ENCODE measurements around the gene MAN2B1.

DNA sequence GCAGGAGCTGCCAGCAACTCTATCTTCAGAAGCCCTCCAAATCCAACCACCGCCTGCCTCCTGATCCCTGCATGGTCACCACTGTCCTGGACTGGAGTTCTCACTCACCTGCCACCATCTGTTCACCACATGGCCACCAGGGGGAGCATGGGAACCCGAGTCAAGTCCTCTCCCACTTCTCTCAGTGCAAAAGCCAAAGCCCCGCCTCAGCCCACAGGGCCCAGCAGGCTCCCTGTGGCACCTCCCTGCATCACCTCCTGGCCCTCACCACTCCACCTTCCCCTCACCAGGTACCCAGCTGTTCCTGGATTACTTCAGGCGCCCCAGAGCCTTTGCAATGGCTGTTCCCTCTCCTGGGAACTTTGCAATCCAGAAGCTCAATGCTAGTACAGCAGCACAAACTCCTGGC is 9.8 kb upstream of the MAN2B1 start:
- TF ChIP-seq, protein P1, sequence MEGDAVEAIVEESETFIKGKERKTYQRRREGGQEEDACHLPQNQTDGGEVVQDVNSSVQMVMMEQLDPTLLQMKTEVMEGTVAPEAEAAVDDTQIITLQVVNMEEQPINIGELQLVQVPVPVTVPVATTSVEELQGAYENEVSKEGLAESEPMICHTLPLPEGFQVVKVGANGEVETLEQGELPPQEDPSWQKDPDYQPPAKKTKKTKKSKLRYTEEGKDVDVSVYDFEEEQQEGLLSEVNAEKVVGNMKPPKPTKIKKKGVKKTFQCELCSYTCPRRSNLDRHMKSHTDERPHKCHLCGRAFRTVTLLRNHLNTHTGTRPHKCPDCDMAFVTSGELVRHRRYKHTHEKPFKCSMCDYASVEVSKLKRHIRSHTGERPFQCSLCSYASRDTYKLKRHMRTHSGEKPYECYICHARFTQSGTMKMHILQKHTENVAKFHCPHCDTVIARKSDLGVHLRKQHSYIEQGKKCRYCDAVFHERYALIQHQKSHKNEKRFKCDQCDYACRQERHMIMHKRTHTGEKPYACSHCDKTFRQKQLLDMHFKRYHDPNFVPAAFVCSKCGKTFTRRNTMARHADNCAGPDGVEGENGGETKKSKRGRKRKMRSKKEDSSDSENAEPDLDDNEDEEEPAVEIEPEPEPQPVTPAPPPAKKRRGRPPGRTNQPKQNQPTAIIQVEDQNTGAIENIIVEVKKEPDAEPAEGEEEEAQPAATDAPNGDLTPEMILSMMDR (conservative IDR thresholded peaks at IDR 0.05 in 1 of 2, IDR thresholded peaks at IDR 0.05 in 1 of 2; ENCODE audit: low read depth in 1 of 2, low read length in 2 of 2): peak; percentile 76 to 89
- TF ChIP-seq EZH2 (IDR thresholded peaks at IDR 0.05; ENCODE audit: low read length, missing control alignments): no peak

Data from fibroblast of lung (primary cell).